HepG2 (cell line): ENCODE measurements around the gene PSEN2. TPM values are rescaled to one million over a fixed set of nuclear protein-coding genes. Genes with fewer than 3 reads are reported as not detected.

Experiments
- ATRX ChIP-seq: sonication (generic); formaldehyde crosslinking; IDR thresholded peaks from 2 replicates; pipeline ENCODE4 v1.4.0; 2020; ENCODE audit warnings: missing genetic modification reagents, borderline replicate concordance
- BCL6 ChIP-seq: IDR thresholded peaks from 2 replicates; pipeline ENCODE4 v1.6.1; 2016; ENCODE audit warnings: missing genetic modification reagents, missing compliant biosample characterization
- CBX1 ChIP-seq: IDR thresholded peaks from one replicate; pipeline ENCODE4 v1.6.1; 2016; ENCODE audit warnings: antibody characterized with exemption, low read depth
- DNMT3B ChIP-seq: conservative IDR thresholded peaks from 2 replicates; pipeline ENCODE4 v1.6.1; 2016; ENCODE audit warnings: missing biosample characterization, control low read depth
- KDM2A ChIP-seq: sonication (generic); formaldehyde crosslinking; IDR thresholded peaks from 2 replicates; pipeline ENCODE4 v1.4.0; 2020; ENCODE audit warnings: low read depth, missing genetic modification reagents, borderline replicate concordance
- MAFK ChIP-seq, 2 experiments: IDR thresholded peaks in 1 of 2; conservative IDR thresholded peaks in 1 of 2; 2 replicates each; pipeline ENCODE4 v1.6.1; 2011; ENCODE audit warnings: improper control_type of control experiment in 2 of 2, low read length in 2 of 2
- SMARCC2 ChIP-seq: fragments of 450-650 bp; IDR thresholded peaks from 2 replicates; pipeline ENCODE4 v1.6.1; 2017; ENCODE audit warnings: antibody characterized with exemption, mild to moderate bottlenecking
- SRSF9 ChIP-seq: fragments of 200-400 bp; formaldehyde crosslinking; IDR thresholded peaks from 2 replicates; pipeline ENCODE4 v1.6.1; 2018; ENCODE audit warnings: borderline replicate concordance, mild to moderate bottlenecking, low read depth, low read length; ENCODE audit not compliant: insufficient read depth, poor library complexity, severe bottlenecking
- USF2 ChIP-seq, 2 experiments: sonication (generic) in 1 of 2; formaldehyde crosslinking in 1 of 2; IDR thresholded peaks; 2 replicates each; pipeline versions ENCODE4 v1.5.1 to v1.6.1; 2011 to 2020; ENCODE audit warnings: borderline replicate concordance in 1 of 2, low read depth in 1 of 2, low read length in 1 of 2, mild to moderate bottlenecking in 1 of 2, missing genetic modification reagents in 1 of 2, moderate library complexity in 1 of 2
- ZNF318 ChIP-seq: sonication (generic); formaldehyde crosslinking; IDR thresholded peaks from 2 replicates; pipeline ENCODE4 v1.4.0; 2020; ENCODE audit warnings: mild to moderate bottlenecking, missing genetic modification reagents
- ZNF383 ChIP-seq: sonication (generic); formaldehyde crosslinking; IDR thresholded peaks from 2 replicates; pipeline ENCODE4 v1.4.0; 2020; ENCODE audit warnings: missing genetic modification reagents, mild to moderate bottlenecking, borderline replicate concordance
- ZNF775 ChIP-seq: sonication (generic); formaldehyde crosslinking; IDR thresholded peaks from 2 replicates; pipeline ENCODE4 v1.4.0; 2020; ENCODE audit warnings: missing genetic modification reagents, mild to moderate bottlenecking, moderate library complexity, borderline replicate concordance
- polyA plus RNA-seq, 8 experiments: library from polyadenylated mRNA; depleted of rRNA in 3 of 8; stranded (reverse) in 7 of 8; unstranded in 1 of 8; fragments of >200 nt; fragmentation: Illumina TruSeq in 4 of 8; extraction: Trizol in 4 of 8; gene quantifications; 2 replicates each; pipeline versions ENCODE4 v1.2.1 to v1.2.3, GENCODE V29; 2011 to 2016; ENCODE audit warnings: low read depth in 4 of 8, missing spikeins in 1 of 8, mixed read lengths in 1 of 8; ENCODE audit not compliant: insufficient read depth in 1 of 8
- total RNA-seq, 5 experiments: library from RNA; depleted of rRNA; stranded (reverse); fragments of >200 nt; fragmentation: Illumina TruSeq; extraction: Trizol; gene quantifications; 2 replicates each; pipeline ENCODE4 v1.2.3, GENCODE V29; 2016; ENCODE audit warnings: low read depth in 1 of 5

The PSEN2 gene
- total and polyA plus RNA-seq, 2 of the 13 experiments (the other 11 are each of a cell fraction or from before 2014, with no cell fraction given) = 5.9 to 13.1 TPM

GRCh38 chr1:226940029-226940805 is 69.8 kb downstream of the PSEN2 start, which contains the start of gene COQ8A (continued):
- TF ChIP-seq ZNF318 (CRISPR knock-in tag) = no peak
- no peak for TF ChIP-seq SMARCC2
- TF ChIP-seq USF2 (IDR thresholded peaks at IDR 0.05; ENCODE audit: low read depth, low read length) = no peak
- no peak for TF ChIP-seq USF2 (CRISPR knock-in tag; IDR thresholded peaks at IDR 0.05; ENCODE audit: borderline replicate concordance)
- peak; percentile 34 for TF ChIP-seq CBX1
- no peak for TF ChIP-seq ZNF383
- TF ChIP-seq KDM2A (CRISPR knock-in tag) = peak; percentile 36; the same call in 1 of the 2 replicates
- TF ChIP-seq MAFK (conservative IDR thresholded peaks at IDR 0.05 in 1 of 2, IDR thresholded peaks at IDR 0.05 in 1 of 2; ENCODE audit: low read length in 2 of 2) = no peak
- peak; percentile 42; the same call in 1 of the 2 replicates for TF ChIP-seq ZNF775 (CRISPR knock-in tag)
- 0 out of 2 replicates have a peak, but pooled peaks have one; percentile 16 for TF ChIP-seq BCL6 (CRISPR knock-in tag)
- TF ChIP-seq SRSF9 = no peak
- no peak for TF ChIP-seq DNMT3B (CRISPR knock-in tag)
- no peak for TF ChIP-seq ATRX (CRISPR knock-in tag)
